HG03378 (cell line): ENCODE measurements around the gene TRDN.
"Not testable (repeated sequence)": the region's sequence is repeated elsewhere in the genome, so short reads cannot be mapped to it uniquely, and the experiment has no call there.

Experiments
- ATAC-seq: cut with Tn5 transposase; IDR thresholded peaks from one replicate; pipeline ENCODE4 v1.9.1; 2021; ENCODE audit warnings: mild to moderate bottlenecking, moderate library complexity; ENCODE audit not compliant: unreplicated experiment

TRDN gene

GRCh38 chr6:123509112-123509511, 127.6 kb downstream of the TRDN start:
- ATAC-seq, result no peak

GRCh38 chr6:123508290-123508689, 128.5 kb downstream of the TRDN start:
- no peak for ATAC-seq

DNA sequence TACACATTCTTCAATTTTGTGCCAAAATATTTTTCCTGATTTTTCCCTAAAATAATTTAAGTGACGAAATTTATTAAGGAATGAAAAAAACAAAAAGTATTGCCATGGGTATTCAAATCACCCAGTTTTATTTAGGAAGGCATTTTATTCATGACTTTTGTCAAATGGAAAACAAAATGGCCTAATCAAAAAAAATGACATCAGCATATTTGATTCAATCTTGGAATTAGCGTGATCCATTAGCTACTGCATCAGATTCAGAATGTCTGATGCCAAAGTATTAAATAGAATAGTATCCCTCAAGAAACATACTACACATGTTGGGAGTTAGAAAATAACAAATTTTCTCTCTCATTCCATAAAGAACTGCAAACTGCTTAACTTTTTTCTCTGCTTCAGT, 129.2 kb downstream of the TRDN start:
- no peak for ATAC-seq

- no peak for ATAC-seq
Observed at GRCh38 chr6:123503619-123504018, 133.1 kb downstream of the TRDN start.

GRCh38 chr6:123497025-123497424, 139.7 kb downstream of the TRDN start:
- no peak for ATAC-seq

DNA sequence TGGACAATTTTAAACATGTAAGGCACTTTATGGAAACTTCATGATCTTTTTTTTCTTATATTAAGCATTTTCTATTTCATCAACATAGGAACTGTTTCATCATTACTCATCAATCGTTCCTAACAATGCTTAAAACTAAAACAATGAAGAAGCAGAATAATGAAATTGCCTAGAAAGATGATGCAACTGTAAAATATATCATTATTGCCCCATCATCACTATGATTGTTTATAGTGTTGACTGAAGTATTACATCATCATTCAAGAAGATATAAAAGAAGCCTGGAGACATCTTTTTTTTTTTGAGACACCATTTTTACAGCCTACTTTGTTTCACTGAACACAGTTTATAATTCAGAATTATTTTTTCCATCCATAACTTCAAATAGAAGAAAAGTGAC, 147.2 kb downstream of the TRDN start:
- no peak for ATAC-seq

DNA sequence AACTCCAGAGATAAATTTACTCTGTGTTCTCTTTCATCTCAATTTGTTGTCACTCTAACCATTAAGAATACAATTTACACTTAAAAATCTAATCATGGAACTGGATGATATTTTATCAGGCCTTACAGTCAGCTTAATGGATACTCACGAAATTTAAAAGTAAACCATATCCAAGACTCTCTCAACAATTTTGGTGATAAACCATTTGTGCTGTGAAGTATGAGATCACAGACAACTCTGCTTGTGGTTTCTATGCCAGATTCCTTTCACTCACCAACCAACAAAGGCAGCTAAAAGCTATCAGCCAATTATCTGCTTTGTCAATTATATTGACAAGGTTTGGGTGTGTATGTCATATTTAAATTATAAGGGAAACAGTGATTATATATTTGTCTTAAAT, 155.8 kb downstream of the TRDN start:
- no peak for ATAC-seq

- ATAC-seq, result not testable (repeated sequence)
Observed at GRCh38 chr6:123472025-123472702, 164.6 kb downstream of the TRDN start.

- ATAC-seq, result no peak
Observed at GRCh38 chr6:123467392-123467791, 169.4 kb downstream of the TRDN start.

DNA sequence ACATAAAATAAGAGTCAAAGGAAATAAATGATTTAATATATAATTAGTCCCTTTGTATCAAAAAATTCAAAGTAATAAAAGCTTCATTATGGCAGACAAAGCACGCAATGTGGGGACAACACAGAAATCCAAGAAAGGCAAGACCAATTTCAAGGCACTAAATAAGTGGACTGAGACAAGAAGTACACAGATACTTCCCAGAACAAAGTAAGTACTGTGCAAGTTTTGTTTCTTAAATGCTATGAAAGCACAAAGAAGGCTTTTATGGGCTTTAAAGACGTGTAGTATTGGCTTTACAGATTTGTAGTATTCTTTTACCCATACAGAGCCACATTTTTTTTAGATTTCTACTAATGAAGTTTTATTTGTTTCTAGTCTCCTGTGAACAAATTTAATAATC, 174.6 kb downstream of the TRDN start:
- ATAC-seq, result no peak

DNA sequence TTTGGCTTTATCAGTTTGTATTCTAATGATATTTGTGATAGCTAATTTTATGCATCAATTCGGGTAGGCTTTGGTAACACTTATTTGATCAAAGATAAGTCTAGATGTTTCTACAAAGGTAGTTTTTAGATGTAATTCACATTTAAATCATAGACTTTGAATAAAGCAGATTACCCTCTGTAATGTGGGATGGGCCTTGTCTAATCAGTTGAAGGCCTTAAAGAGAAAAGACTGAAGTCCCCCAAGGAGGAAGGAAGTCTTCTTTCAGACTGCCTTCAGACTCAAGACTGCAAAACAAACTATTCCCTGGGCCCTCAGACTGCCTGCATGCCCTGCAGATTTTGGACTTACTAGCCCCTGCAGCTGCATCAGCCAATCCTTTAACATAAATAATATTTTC, 178.5 kb downstream of the TRDN start:
- no peak for ATAC-seq

DNA sequence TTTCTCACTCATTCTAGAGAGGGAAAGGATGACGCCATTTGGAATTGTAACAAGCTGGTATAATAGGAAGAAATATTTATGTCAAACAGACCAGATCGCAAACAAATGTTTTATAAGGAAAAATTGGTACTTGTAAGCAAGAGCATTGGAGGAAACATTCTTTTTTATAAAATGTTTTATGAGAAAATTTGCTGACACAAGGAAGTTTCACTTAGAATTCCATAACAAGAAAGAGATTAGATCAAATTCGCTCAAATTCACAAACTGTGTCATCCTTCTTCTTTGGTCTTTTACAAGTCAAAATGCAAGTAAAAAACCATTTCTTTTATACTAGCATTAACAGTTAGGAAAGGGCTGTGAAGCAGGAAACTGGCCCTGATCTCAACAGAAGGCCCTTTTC, 179.9 kb downstream of the TRDN start:
- no peak for ATAC-seq

DNA sequence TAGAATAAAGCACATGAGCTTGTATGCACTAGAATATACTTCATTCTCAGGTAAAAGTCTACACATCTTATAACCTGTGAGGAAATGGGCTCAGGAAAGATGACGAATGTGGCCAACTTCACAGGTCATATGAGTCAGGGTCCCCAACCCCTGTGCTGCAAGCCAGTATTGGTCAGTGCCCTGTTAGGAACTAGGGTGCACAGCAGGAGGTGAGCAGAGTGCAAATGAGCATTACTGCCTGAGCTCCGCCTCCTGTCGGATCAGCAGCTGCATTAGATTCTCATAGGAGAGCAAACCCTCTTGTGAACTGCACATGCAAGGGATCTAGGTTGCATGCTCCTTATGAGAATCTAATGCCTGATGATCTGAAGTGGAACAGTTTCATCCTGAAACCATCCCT, 182.3 kb downstream of the TRDN start:
- ATAC-seq, result no peak

DNA sequence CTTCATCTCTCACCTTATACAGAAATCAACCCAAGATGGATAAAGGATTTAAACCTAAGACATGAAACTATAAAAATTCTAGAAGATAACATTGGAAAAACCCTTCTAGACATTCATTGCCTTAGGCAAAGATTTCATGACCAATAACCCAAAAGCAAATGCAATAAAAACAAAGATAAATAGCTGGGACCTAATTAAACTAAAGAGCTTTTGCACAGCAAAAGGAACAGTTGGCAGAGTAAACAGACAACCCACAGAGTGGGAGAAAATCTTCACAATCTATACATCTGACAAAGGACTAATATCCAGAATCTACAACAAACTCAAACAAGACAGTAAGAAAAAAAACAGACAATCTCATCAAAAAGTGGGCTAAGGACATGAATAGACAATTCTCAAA, 183.7 kb downstream of the TRDN start:
- not testable (repeated sequence) for ATAC-seq

- no peak for ATAC-seq
Observed at GRCh38 chr6:123448306-123448884, 188.4 kb downstream of the TRDN start.

GRCh38 chr6:123447315-123447937, 189.3 kb downstream of the TRDN start:
- ATAC-seq, result no peak

GRCh38 chr6:123439371-123439770, 197.4 kb downstream of the TRDN start:
- ATAC-seq, result no peak

GRCh38 chr6:123434186-123434585, 202.6 kb downstream of the TRDN start:
- ATAC-seq, result no peak

- ATAC-seq, result no peak
Observed at GRCh38 chr6:123430970-123431369, 205.8 kb downstream of the TRDN start.

DNA sequence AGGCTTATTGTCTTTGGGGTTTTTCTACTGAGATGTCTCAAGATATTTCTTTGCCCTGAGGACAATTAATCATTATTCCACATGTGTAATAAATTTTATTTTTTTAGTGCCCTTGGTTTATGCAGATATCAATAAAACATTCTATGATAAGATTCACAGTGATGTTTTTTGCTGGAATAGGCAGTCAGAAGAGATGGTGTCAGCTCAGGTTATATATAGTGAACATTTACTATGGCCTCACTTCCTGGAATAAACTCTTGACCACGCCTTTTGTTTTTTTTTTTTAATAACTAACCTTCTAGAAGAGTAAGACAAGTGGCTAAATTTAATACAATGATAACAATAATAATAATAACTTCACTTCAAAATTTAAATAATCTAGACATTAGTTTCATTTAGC, 209.7 kb downstream of the TRDN start:
- no peak for ATAC-seq

DNA sequence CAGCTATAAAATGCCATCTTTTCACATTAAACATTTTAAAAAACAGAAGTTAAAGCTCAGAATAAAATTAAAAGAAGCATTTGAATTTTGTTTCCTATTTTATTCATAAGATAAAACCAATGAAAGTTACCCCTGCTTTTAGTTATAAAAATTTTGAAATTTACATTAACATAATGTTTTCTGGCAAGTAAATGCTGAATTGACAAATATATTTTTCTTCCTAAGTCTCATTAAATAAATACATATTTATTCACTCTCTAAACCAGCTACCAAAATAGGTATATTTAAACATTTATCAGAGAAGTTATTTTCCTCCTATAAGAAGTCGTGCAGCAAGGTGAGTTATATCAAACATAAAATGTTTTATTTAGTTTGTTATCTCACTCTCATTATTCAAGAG, 213.6 kb downstream of the TRDN start:
- ATAC-seq, result no peak

DNA sequence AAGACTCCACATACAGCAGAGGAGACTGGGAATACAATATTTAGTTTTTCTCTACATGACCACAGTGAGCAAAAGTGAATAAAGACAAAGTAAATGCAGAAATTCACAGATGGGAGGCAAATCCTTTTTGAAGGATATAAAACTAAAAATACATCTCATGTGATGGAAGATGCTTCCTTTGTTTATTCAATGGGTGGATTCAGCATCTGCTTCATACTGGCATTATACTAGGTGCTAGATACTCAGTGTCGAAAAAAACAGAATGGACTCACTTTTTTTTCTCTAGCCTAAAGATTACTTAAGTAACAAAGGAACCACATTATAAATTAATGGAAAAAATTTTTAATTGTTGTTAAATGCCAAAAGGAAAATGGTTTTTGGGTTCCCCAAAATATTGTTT, 216.2 kb downstream of the TRDN start:
- no peak for ATAC-seq

DNA sequence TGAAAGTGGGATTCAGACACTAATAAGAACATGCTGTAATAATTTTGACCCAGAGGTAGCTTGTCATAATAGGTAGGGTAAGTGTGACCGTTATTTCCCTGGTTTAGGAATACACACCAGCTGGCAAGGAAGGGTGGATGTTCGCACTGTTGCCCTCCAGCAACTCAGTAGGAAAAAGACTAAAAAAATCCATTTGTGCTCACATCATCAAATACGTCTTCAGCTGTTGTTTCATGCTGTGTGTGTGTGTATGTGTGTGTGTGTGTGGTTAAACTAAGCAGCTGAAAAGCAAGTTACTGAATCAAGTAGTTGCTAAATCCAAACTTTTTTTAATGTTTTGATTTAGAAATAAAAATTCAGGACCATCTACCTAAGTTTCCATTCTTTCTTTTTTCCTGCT, 218.7 kb downstream of the TRDN start:
- ATAC-seq, result no peak
